Mesenchymal stem cell (in vitro differentiated cells and primary cell): ENCODE results near the gene CLIC3.

Source experiments
- DNase-seq: peaks from one replicate; pipeline ENCODE4 v3.0.0-alpha.2; 2013
- H2AFZ ChIP-seq: one replicate; pipeline ENCODE4 v1.6.1; 2013; ENCODE audit warnings: low read depth, mild to moderate bottlenecking, control low read depth, inconsistent platforms, low read length, moderate library complexity
- H2AK5ac ChIP-seq: 2 replicates; pipeline ENCODE4 v1.6.1; 2013; ENCODE audit warnings: low read length, moderate library complexity, mild to moderate bottlenecking, inconsistent platforms; ENCODE audit not compliant: severe bottlenecking
- H2BK120ac ChIP-seq: one replicate; pipeline ENCODE4 v1.6.1; 2013; ENCODE audit warnings: low read depth, mild to moderate bottlenecking, inconsistent platforms, low read length, moderate library complexity
- H2BK12ac ChIP-seq, 2 experiments: one replicate each; pipeline ENCODE4 v1.6.1; 2013; ENCODE audit warnings: inconsistent platforms in 2 of 2, low read length in 2 of 2, mild to moderate bottlenecking in 2 of 2, moderate library complexity in 2 of 2, control low read depth in 1 of 2
- H2BK15ac ChIP-seq: one replicate; pipeline ENCODE4 v1.6.1; 2013; ENCODE audit warnings: mild to moderate bottlenecking, low read depth, inconsistent platforms; ENCODE audit not compliant: poor library complexity, severe bottlenecking
- H2BK5ac ChIP-seq: 2 replicates; pipeline ENCODE4 v1.6.1; 2013; ENCODE audit warnings: low read depth, mild to moderate bottlenecking, low read length, control low read depth, inconsistent platforms; ENCODE audit not compliant: poor library complexity, severe bottlenecking
- H3K14ac ChIP-seq, 2 experiments: one replicate each; pipeline ENCODE4 v1.6.1; 2013; ENCODE audit warnings: inconsistent platforms in 2 of 2, low read length in 2 of 2, control low read depth in 1 of 2, mild to moderate bottlenecking in 1 of 2, moderate library complexity in 1 of 2
- H3K18ac ChIP-seq, 2 experiments: one replicate each; pipeline ENCODE4 v1.6.1; 2013; ENCODE audit warnings: inconsistent platforms in 2 of 2, low read length in 2 of 2, control low read depth in 1 of 2, low read depth in 1 of 2, mild to moderate bottlenecking in 1 of 2
- H3K23ac ChIP-seq, 2 experiments: one replicate each; pipeline ENCODE4 v1.6.1; 2013; ENCODE audit warnings: inconsistent platforms in 2 of 2, low read length in 2 of 2, mild to moderate bottlenecking in 2 of 2, moderate library complexity in 2 of 2, control low read depth in 1 of 2
- H3K27ac ChIP-seq: 2 replicates; pipeline ENCODE4 v1.5.1; 2013; ENCODE audit warnings: mild to moderate bottlenecking, moderate library complexity, low read length, control low read depth, inconsistent platforms; ENCODE audit not compliant: poor library complexity, severe bottlenecking
- H3K27me3 ChIP-seq, 2 experiments: 2 replicates each; pipeline versions ENCODE4 v1.6.1 to v1.7.0; 2013; ENCODE audit warnings: low read length in 2 of 2, mild to moderate bottlenecking in 2 of 2, moderate library complexity in 2 of 2, control low read depth in 1 of 2, inconsistent platforms in 1 of 2; ENCODE audit not compliant: control insufficient read depth in 1 of 2, insufficient read depth in 1 of 2
- H3K36me3 ChIP-seq, 2 experiments: 2 replicates each; pipeline versions ENCODE4 v1.6.1 to v1.7.0; 2013; ENCODE audit warnings: low read length in 2 of 2, control low read depth in 1 of 2, inconsistent platforms in 1 of 2, low read depth in 1 of 2, mild to moderate bottlenecking in 1 of 2; ENCODE audit not compliant: insufficient read depth in 2 of 2, control insufficient read depth in 1 of 2
- H3K4ac ChIP-seq, 2 experiments: one replicate each; pipeline ENCODE4 v1.6.1; 2013; ENCODE audit warnings: inconsistent platforms in 2 of 2, low read length in 2 of 2, mild to moderate bottlenecking in 2 of 2, moderate library complexity in 2 of 2, control low read depth in 1 of 2, low read depth in 1 of 2
- H3K4me1 ChIP-seq: 2 replicates; pipeline ENCODE4 v1.6.1; 2013; ENCODE audit warnings: low read depth, low read length, control low read depth; ENCODE audit not compliant: control insufficient read depth, insufficient read depth
- H3K4me2 ChIP-seq: 2 replicates; pipeline ENCODE4 v1.6.1; 2013; ENCODE audit warnings: low read length, mild to moderate bottlenecking, inconsistent platforms; ENCODE audit not compliant: poor library complexity, severe bottlenecking
- H3K4me3 ChIP-seq, 2 experiments: 2 replicates each; pipeline versions ENCODE4 v1.5.1 to v1.7.0; 2013; ENCODE audit warnings: low read length in 2 of 2, mild to moderate bottlenecking in 2 of 2, control low read depth in 1 of 2, low read depth in 1 of 2; ENCODE audit not compliant: insufficient read depth in 1 of 2
- H3K79me1 ChIP-seq: replicated peaks from 2 replicates; pipeline ENCODE4 v1.6.1; 2013; ENCODE audit warnings: mild to moderate bottlenecking, control low read depth, low read length, inconsistent platforms; ENCODE audit not compliant: poor library complexity, severe bottlenecking
- H3K9ac ChIP-seq: 2 replicates; pipeline ENCODE4 v1.7.0; 2013; ENCODE audit warnings: mild to moderate bottlenecking, low read length, moderate library complexity
- H3K9me3 ChIP-seq: 2 replicates; pipeline ENCODE4 v1.7.0; 2013; ENCODE audit warnings: mild to moderate bottlenecking, low read length; ENCODE audit not compliant: control insufficient read depth
- H4K8ac ChIP-seq: one replicate; pipeline ENCODE4 v1.6.1; 2013; ENCODE audit warnings: inconsistent platforms, mild to moderate bottlenecking, low read length, moderate library complexity
- H4K91ac ChIP-seq: one replicate; pipeline ENCODE4 v1.6.1; 2013; ENCODE audit warnings: mild to moderate bottlenecking, low read length, inconsistent platforms
- WGBS: methylation state at CpG from one replicate; pipeline ENCODE4 v1.1.7; 2013; ENCODE audit warnings: mixed read lengths; 5-methylcytosine and 5-hydroxymethylcytosine counted together

Gene CLIC3

GRCh38 chr9:136950656-136951276 lies 45.6 kb downstream of the CLIC3 start:
- Histone ChIP-seq H3K4me1 (peaks cover 25% of the 10 kb centered on the region), H4K8ac (peak overlapping the region; percentile 47), H2AFZ (peak overlapping the region; percentile 30), H2BK12ac (no peak overlapping the region), H3K18ac (no peak overlapping the region), H3K14ac (no peak overlapping the region), H2BK15ac (no peak overlapping the region), H3K79me1 (no peaks in the 10 kb centered on the region), H3K4ac (peak overlapping the region in 1 of 2 experiments; percentile 7), H3K27ac (no peak overlapping the region), H4K91ac (no peak overlapping the region), H3K9me3 (no peaks in the 10 kb centered on the region), H3K36me3 (no peaks in the 10 kb centered on the region), H3K27me3 (peaks cover 0 to 16% of the 10 kb centered on the region in 2 experiments), H2BK5ac (no peak overlapping the region), H3K4me3 (no peak overlapping the region), H2BK120ac (no peak overlapping the region), H2AK5ac (no peak overlapping the region), H3K4me2 (peak overlapping the region; percentile 60), H3K23ac (no peak overlapping the region), H3K9ac (no peak overlapping the region)
- 81% methylated on average over 8 of the region's 9 CpGs for WGBS
- DNase-seq = no peak

GRCh38 chr9:136949817-136950655 lies 46.3 kb downstream of the CLIC3 start:
- WGBS = 6% methylated on average over 62 of the region's 63 CpGs
- peak overlapping the region; percentile 22 for H3K9ac ChIP-seq
- H3K27me3 ChIP-seq = peaks cover 0 to 14% of the 10 kb centered on the region in 2 experiments
- H2BK5ac ChIP-seq = no peak overlapping the region
- H4K91ac ChIP-seq = peak overlapping the region; percentile 20
- no peak overlapping the region for H3K23ac ChIP-seq
- peak overlapping the region; percentile 9 for H2BK15ac ChIP-seq
- H2AK5ac ChIP-seq = no peak overlapping the region
- H3K4ac ChIP-seq = no peak overlapping the region
- peak overlapping the region; percentile 67 to 72 for H3K4me3 ChIP-seq
- peak overlapping the region; percentile 60 for H3K4me2 ChIP-seq
- H2BK12ac ChIP-seq = peak overlapping the region in 1 of 2 experiments; percentile 48
- H3K18ac ChIP-seq = peak overlapping the region; percentile 9 to 46
- H3K14ac ChIP-seq = no peak overlapping the region
- peak overlapping the region; percentile 47 for H4K8ac ChIP-seq
- peak; percentile 82 for DNase-seq
- peaks cover 25% of the 10 kb centered on the region for H3K4me1 ChIP-seq
- H2AFZ ChIP-seq = peak overlapping the region; percentile 89
- no peaks in the 10 kb centered on the region for H3K36me3 ChIP-seq
- no peak overlapping the region for H2BK120ac ChIP-seq
- no peaks in the 10 kb centered on the region for H3K9me3 ChIP-seq
- no peaks in the 10 kb centered on the region for H3K79me1 ChIP-seq
- no peak overlapping the region for H3K27ac ChIP-seq

- Histone ChIP-seq H2AFZ (peak overlapping the region; percentile 89), H3K4ac (no peak overlapping the region), H3K27me3 (peaks cover 0 to 8% of the 10 kb centered on the region in 2 experiments), H3K18ac (peak overlapping the region; percentile 9 to 63), H4K91ac (peak overlapping the region; percentile 73), H2BK120ac (peak overlapping the region; percentile 27), H3K9me3 (no peaks in the 10 kb centered on the region), H3K14ac (no peak overlapping the region), H4K8ac (peak overlapping the region; percentile 62), H2AK5ac (no peak overlapping the region), H3K79me1 (no peaks in the 10 kb centered on the region), H3K27ac (no peak overlapping the region), H3K4me2 (peak overlapping the region; percentile 60), H2BK12ac (peak overlapping the region in 1 of 2 experiments; percentile 59), H3K4me3 (peak overlapping the region; percentile 67 to 72), H3K23ac (no peak overlapping the region), H3K9ac (peak overlapping the region; percentile 22), H2BK15ac (no peak overlapping the region), H2BK5ac (no peak overlapping the region), H3K4me1 (peaks cover 29% of the 10 kb centered on the region), H3K36me3 (no peaks in the 10 kb centered on the region)
- no peak for DNase-seq
- 32% methylated on average over 12 of the region's 22 CpGs for WGBS
Measured at GRCh38 chr9:136949239-136949816, 47.0 kb downstream of the CLIC3 start.
